HCT116 (cell line): ENCODE data around the gene ANXA3. TPM values are rescaled to one million over a fixed set of nuclear protein-coding genes. Genes with fewer than 3 reads are reported as not detected.
A peak's percentile ranks its signal among the peaks of the same experiment; 100 is the strongest.
"Not testable (repeated sequence)": the region's sequence is repeated elsewhere in the genome, so short reads cannot be mapped to it uniquely, and the experiment has no call there.

Experiments used
- ATAC-seq: fragments of 200-7000 bp; cut with Tn5 transposase; 2 replicates; pipeline ENCODE4 v1.9.1; 2020; ENCODE audit warnings: mild to moderate bottlenecking, moderate library complexity
- BruUV-seq: library from RNA; stranded (reverse); fragments of 400-500 nt; replicated peaks from 2 replicates; lab custom pipeline; 2021; lab: Mats Ljungman, UMichigan
- CTCF ChIA-PET: fragments of 300-600 bp; sonication (Branson Sonifier 250); formaldehyde crosslinking; loops from one replicate; lab custom pipeline; 2021; ENCODE audit warnings: antibody characterized with exemption; lab: Charles Lee
- POLR2A ChIA-PET: fragments of 300-600, 350-600 bp; sonication (Branson Sonifier 250); formaldehyde crosslinking; loops from one replicate; lab custom pipeline; 2021; ENCODE audit warnings: antibody characterized with exemption; lab: Charles Lee
- RAD21 ChIA-PET, 2 experiments: fragments of 300-600 bp; sonication (Branson Sonifier 250); formaldehyde crosslinking; loops; one replicate each; lab custom pipeline; 2023; ENCODE audit warnings: low total read pairs in 2 of 2; ENCODE audit not compliant: uncharacterized antibody in 2 of 2, unreplicated experiment in 2 of 2, low non-redundant PET in 1 of 2; lab: Charles Lee
- DNase-seq: peaks from one replicate; pipeline ENCODE4 v3.0.0-alpha.2; 2010; ENCODE audit warnings: low read depth, low spot score
- H2AFZ ChIP-seq: fragments of 200-600 bp; shearing (Covaris generic), sonication (generic); 2 replicates; pipeline ENCODE4 v1.6.1; 2017; ENCODE audit warnings: low read depth, mixed run types, mixed read lengths, antibody characterized with exemption, low read length; ENCODE audit not compliant: poor library complexity, severe bottlenecking
- H3K27ac ChIP-seq: 2 replicates; pipeline ENCODE4 v1.5.1; 2012; ENCODE audit warnings: low read depth, low read length
- H3K27me3 ChIP-seq: fragments of 200-600 bp; sonication (generic); 2 replicates; pipeline ENCODE4 v1.6.1; 2016; ENCODE audit warnings: mixed run types, low read length, mixed read lengths; ENCODE audit not compliant: insufficient read depth
- H3K36me3 ChIP-seq, 2 experiments: fragments of 200-500 bp in 1 of 2; fragments of 200-600 bp in 1 of 2; sonication (Bioruptor generic) in 1 of 2; sonication (generic) in 1 of 2; 2 replicates each; pipeline versions ENCODE4 v1.5.1 to v1.6.1; 2014 to 2016; ENCODE audit warnings: low read length in 2 of 2, inconsistent platforms in 1 of 2, mixed read lengths in 1 of 2, mixed run types in 1 of 2; ENCODE audit not compliant: insufficient read depth in 2 of 2, control insufficient read depth in 1 of 2
- H3K4me1 ChIP-seq, 2 experiments: fragments of 200-600 bp in 1 of 2; sonication (generic) in 1 of 2; 2 replicates each; pipeline versions ENCODE4 v1.5.1 to v1.6.1; 2012 to 2017; ENCODE audit warnings: low read length in 2 of 2, inconsistent platforms in 1 of 2, mild to moderate bottlenecking in 1 of 2, mixed read lengths in 1 of 2, mixed run types in 1 of 2, moderate library complexity in 1 of 2; ENCODE audit not compliant: insufficient read depth in 2 of 2, control insufficient read depth in 1 of 2
- H3K4me2 ChIP-seq: fragments of 200-600 bp; sonication (generic); 2 replicates; pipeline ENCODE4 v1.6.1; 2017; ENCODE audit warnings: mixed run types, low read length, mixed read lengths
- H3K4me3 ChIP-seq, 2 experiments: fragments of 200-600 bp in 1 of 2; sonication (generic) in 1 of 2; replicated peaks in 1 of 2; 2 replicates each; pipeline ENCODE4 v1.5.1; 2011 to 2016; ENCODE audit warnings: low read length in 2 of 2, control low read depth in 1 of 2, low read depth in 1 of 2, mild to moderate bottlenecking in 1 of 2, mixed read lengths in 1 of 2, mixed run types in 1 of 2
- H3K79me2 ChIP-seq: fragments of 200-600 bp; sonication (generic); 2 replicates; pipeline ENCODE4 v1.6.1; 2017; ENCODE audit warnings: mild to moderate bottlenecking, mixed run types, low read length, moderate library complexity, mixed read lengths; ENCODE audit not compliant: insufficient read depth
- H3K9ac ChIP-seq: fragments of 200-600 bp; sonication (generic); 2 replicates; pipeline ENCODE4 v1.6.1; 2016; ENCODE audit warnings: low read length, mixed read lengths
- H3K9me2 ChIP-seq: fragments of 200-600 bp; sonication (generic), shearing (Covaris generic); 2 replicates; pipeline ENCODE4 v1.6.1; 2017; ENCODE audit warnings: mixed run types, mild to moderate bottlenecking, moderate library complexity; ENCODE audit not compliant: insufficient read depth
- H3K9me3 ChIP-seq, 2 experiments: fragments of 200-500 bp in 1 of 2; fragments of 200-600 bp in 1 of 2; sonication (Bioruptor generic) in 1 of 2; sonication (generic) in 1 of 2; 2 replicates each; pipeline ENCODE4 v1.6.1; 2014 to 2017; ENCODE audit warnings: low read length in 2 of 2, mixed read lengths in 2 of 2, inconsistent platforms in 1 of 2, low read depth in 1 of 2, mild to moderate bottlenecking in 1 of 2, mixed run types in 1 of 2, moderate library complexity in 1 of 2; ENCODE audit not compliant: control insufficient read depth in 1 of 2, insufficient read depth in 1 of 2
- H4K20me1 ChIP-seq: fragments of 200-600 bp; sonication (generic), shearing (Covaris generic); 2 replicates; pipeline ENCODE4 v1.6.1; 2017; ENCODE audit warnings: mixed run types, mild to moderate bottlenecking, moderate library complexity; ENCODE audit not compliant: insufficient read depth
- CBX3 ChIP-seq: IDR thresholded peaks from 2 replicates; pipeline ENCODE4 v1.6.1; 2012; ENCODE audit warnings: low read depth
- EGR1 ChIP-seq: IDR thresholded peaks from 2 replicates; pipeline ENCODE4 v1.6.1; 2012; ENCODE audit warnings: low read depth
- ELF1 ChIP-seq: IDR thresholded peaks from 2 replicates; pipeline ENCODE4 v1.6.1; 2012; ENCODE audit warnings: low read depth, borderline replicate concordance
- EZH2 ChIP-seq: fragments of 200-600 bp; sonication (generic); IDR thresholded peaks from 2 replicates; pipeline ENCODE4 v1.6.1; 2017; ENCODE audit warnings: antibody characterized with exemption, mixed run types
- EZH2phosphoT487 ChIP-seq: fragments of 200-600 bp; IDR thresholded peaks from 2 replicates; pipeline ENCODE4 v1.6.1; 2018; ENCODE audit warnings: antibody characterized with exemption, borderline replicate concordance
- JUND ChIP-seq: IDR thresholded peaks from 2 replicates; pipeline ENCODE4 v1.6.1; 2012
- POLR2A ChIP-seq: IDR thresholded peaks from 2 replicates; pipeline ENCODE4 v1.7.0; 2011; ENCODE audit warnings: borderline replicate concordance; ENCODE audit not compliant: insufficient read depth, insufficient read length; ENCODE audit errors: extremely low read depth
- RAD21 ChIP-seq: IDR thresholded peaks from 2 replicates; pipeline ENCODE4 v1.6.1; 2012; ENCODE audit warnings: low read depth, mild to moderate bottlenecking
- ZFX ChIP-seq: fragments of 450-650 bp; IDR thresholded peaks from 2 replicates; pipeline ENCODE4 v1.6.1; 2017
- intact Hi-C: fragments of 100-400 bp; cut with micrococcal nuclease; formaldehyde crosslinking; loops from 2 replicates; pipeline ENCODE4 v1.10.0; 2022
- total RNA-seq: library from RNA; stranded (reverse); gene quantifications from one replicate; pipeline ENCODE4 v1.2.1, GENCODE V29; 2021; ENCODE audit not compliant: unreplicated experiment
- TF ChIP-seq, protein P1 (sequence below): IDR thresholded peaks from 2 replicates; pipeline ENCODE4 v1.6.1; 2012
- TF ChIP-seq, protein P2 (sequence below): IDR thresholded peaks from 2 replicates; pipeline ENCODE4 v1.6.1; 2012
- TF ChIP-seq, protein P3 (sequence below): IDR thresholded peaks from 2 replicates; pipeline ENCODE4 v1.6.1; 2012; ENCODE audit warnings: low read depth
- TF ChIP-seq, protein P4 (sequence below): IDR thresholded peaks from 2 replicates; pipeline ENCODE4 v1.6.1; 2011; ENCODE audit warnings: mild to moderate bottlenecking, low read length, moderate library complexity; ENCODE audit not compliant: insufficient replicate concordance; ENCODE audit errors: extremely low read depth

ANXA3 gene
- total RNA-seq, 1 experiment from 2014 or later: 158 TPM

DNA sequence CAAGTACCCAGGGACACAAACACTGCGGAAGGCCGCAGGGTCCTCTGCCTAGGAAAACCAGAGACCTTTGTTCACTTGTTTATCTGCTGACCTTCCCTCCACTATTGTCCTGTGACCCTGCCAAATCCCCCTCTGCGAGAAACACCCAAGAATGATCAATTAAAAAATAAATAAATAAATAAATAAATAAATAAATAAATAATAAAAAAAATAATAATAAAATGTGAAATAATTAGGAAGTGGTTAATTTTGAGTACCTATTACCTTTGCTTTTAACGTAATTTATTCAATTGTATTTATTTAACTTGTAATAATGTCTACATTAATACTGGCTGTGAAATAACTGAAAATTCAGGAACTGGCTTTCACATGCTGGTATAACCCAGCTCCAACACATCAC lies 2.7 kb upstream of the ANXA3 start:
- RAD21 ChIA-PET, ATAC-seq: not testable (repeated sequence)

DNA sequence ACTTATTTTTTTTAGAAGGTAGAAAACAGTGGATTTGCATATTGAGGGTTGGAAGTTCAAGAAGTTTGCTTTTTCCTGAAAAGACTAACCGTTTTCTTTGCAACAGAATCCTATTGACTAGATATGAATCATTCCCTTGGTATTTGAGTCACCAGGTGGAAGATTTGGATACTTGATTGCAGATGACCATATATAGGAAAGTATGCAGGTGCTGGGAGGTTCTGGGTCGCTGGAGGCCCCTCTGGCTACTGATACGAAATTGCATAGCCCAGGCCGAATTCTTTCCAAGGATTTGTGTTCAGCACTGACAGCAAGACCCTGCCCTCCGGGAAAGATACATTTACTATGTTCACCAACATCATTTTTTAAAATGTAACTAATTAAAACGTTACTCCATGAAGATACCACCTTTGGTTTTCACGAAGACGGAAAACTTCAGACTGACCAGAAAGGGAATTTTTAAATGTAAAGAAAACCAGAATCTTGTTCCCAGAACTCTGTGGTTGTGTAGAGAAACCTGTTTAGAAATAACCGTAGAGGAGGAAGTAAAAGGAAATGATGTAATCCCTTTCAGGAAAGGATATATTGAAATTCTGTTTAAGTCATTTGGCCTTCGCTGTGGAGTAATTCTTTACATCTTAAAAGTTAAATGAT lies 946 bp downstream of the ANXA3 start:
- H3K79me2 ChIP-seq: peaks cover 34% of the 10 kb centered on the region
- intact Hi-C loops: loop anchor here (2.0 to 5.0 kb wide), 2 partner anchors 690 to 1475 kb away; partner anchors contain the start of genes CCNI and MRPL1
- no peaks in the 10 kb centered on the region for H3K9me3 ChIP-seq
- H3K27me3 ChIP-seq: no peaks in the 10 kb centered on the region
- DNase-seq (peak; percentile 88), ATAC-seq (peak; percentile 71)
- peak overlapping the region; percentile 87 for H3K4me2 ChIP-seq
- H3K9me2 ChIP-seq: no peaks in the 10 kb centered on the region
- ChIA-PET POLR2A (interaction anchor here (1.2 to 2.5 kb wide), 4 partner anchors 8 to 18 kb away, joined by 4 to 17 read pairs (median 6); no protein-coding TSS in a partner anchor), RAD21 (no interaction called here), CTCF (interaction anchor here (1.0 kb wide), 1 partner anchor 9 kb away, joined by 3 read pairs; no protein-coding TSS in a partner anchor)
- H3K4me1 ChIP-seq: peaks cover 58 to 71% of the 10 kb centered on the region in 2 experiments
- peak overlapping the region; percentile 61 to 71 for H3K4me3 ChIP-seq
- H3K36me3 ChIP-seq: peaks cover 0 to 1% of the 10 kb centered on the region in 2 experiments; a peak in 1 of 4 replicates
- H2AFZ ChIP-seq: no peak overlapping the region
- no peaks in the 10 kb centered on the region for H4K20me1 ChIP-seq
- BruUV-seq: TSS peak; percentile 58
- peak overlapping the region; percentile 100 for H3K27ac ChIP-seq
- H3K9ac ChIP-seq: peak overlapping the region; percentile 90
- TF ChIP-seq, protein P1, sequence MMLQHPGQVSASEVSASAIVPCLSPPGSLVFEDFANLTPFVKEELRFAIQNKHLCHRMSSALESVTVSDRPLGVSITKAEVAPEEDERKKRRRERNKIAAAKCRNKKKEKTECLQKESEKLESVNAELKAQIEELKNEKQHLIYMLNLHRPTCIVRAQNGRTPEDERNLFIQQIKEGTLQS: no peak
- TF ChIP-seq EZH2: no peak
- TF ChIP-seq EZH2phosphoT487: no peak
- TF ChIP-seq ZFX: no peak
- TF ChIP-seq JUND: peak; percentile 91
- no peak for TF ChIP-seq POLR2A
- peak; percentile 9; the same call in 1 of the 2 replicates for TF ChIP-seq RAD21
- TF ChIP-seq, protein P2, sequence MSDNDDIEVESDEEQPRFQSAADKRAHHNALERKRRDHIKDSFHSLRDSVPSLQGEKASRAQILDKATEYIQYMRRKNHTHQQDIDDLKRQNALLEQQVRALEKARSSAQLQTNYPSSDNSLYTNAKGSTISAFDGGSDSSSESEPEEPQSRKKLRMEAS: no peak; the same call in 1 of the 2 replicates
- TF ChIP-seq EGR1: no peak
- TF ChIP-seq, protein P3, sequence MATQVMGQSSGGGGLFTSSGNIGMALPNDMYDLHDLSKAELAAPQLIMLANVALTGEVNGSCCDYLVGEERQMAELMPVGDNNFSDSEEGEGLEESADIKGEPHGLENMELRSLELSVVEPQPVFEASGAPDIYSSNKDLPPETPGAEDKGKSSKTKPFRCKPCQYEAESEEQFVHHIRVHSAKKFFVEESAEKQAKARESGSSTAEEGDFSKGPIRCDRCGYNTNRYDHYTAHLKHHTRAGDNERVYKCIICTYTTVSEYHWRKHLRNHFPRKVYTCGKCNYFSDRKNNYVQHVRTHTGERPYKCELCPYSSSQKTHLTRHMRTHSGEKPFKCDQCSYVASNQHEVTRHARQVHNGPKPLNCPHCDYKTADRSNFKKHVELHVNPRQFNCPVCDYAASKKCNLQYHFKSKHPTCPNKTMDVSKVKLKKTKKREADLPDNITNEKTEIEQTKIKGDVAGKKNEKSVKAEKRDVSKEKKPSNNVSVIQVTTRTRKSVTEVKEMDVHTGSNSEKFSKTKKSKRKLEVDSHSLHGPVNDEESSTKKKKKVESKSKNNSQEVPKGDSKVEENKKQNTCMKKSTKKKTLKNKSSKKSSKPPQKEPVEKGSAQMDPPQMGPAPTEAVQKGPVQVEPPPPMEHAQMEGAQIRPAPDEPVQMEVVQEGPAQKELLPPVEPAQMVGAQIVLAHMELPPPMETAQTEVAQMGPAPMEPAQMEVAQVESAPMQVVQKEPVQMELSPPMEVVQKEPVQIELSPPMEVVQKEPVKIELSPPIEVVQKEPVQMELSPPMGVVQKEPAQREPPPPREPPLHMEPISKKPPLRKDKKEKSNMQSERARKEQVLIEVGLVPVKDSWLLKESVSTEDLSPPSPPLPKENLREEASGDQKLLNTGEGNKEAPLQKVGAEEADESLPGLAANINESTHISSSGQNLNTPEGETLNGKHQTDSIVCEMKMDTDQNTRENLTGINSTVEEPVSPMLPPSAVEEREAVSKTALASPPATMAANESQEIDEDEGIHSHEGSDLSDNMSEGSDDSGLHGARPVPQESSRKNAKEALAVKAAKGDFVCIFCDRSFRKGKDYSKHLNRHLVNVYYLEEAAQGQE: no peak
- no peak for TF ChIP-seq ELF1
- TF ChIP-seq, protein P4, sequence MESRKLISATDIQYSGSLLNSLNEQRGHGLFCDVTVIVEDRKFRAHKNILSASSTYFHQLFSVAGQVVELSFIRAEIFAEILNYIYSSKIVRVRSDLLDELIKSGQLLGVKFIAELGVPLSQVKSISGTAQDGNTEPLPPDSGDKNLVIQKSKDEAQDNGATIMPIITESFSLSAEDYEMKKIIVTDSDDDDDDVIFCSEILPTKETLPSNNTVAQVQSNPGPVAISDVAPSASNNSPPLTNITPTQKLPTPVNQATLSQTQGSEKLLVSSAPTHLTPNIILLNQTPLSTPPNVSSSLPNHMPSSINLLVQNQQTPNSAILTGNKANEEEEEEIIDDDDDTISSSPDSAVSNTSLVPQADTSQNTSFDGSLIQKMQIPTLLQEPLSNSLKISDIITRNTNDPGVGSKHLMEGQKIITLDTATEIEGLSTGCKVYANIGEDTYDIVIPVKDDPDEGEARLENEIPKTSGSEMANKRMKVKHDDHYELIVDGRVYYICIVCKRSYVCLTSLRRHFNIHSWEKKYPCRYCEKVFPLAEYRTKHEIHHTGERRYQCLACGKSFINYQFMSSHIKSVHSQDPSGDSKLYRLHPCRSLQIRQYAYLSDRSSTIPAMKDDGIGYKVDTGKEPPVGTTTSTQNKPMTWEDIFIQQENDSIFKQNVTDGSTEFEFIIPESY: no peak
- 0 out of 2 replicates have a peak, but pooled peaks have one; percentile 6 for TF ChIP-seq CBX3

More for the DNA sequence above, 2.7 kb upstream of the ANXA3 start:
- H3K4me3 ChIP-seq, H4K20me1 ChIP-seq, H3K9me3 ChIP-seq, intact Hi-C loops, H3K4me2 ChIP-seq, H3K9ac ChIP-seq, CTCF ChIA-PET, H2AFZ ChIP-seq, DNase-seq, BruUV-seq, H3K36me3 ChIP-seq, H3K27ac ChIP-seq, H3K27me3 ChIP-seq, H3K9me2 ChIP-seq: not testable (repeated sequence)
- peaks cover 14% of the 10 kb centered on the region for H3K79me2 ChIP-seq
- POLR2A ChIA-PET: interaction anchor here (0.5 kb wide), 1 partner anchor 555 kb away, joined by 3 read pairs; no protein-coding TSS in a partner anchor
- peaks cover 44 to 63% of the 10 kb centered on the region in 2 experiments for H3K4me1 ChIP-seq
